NCI-H748 (cell line): ENCODE measurements around the gene LRRC4.
A peak's percentile ranks its signal among the peaks of the same experiment; 100 is the strongest.

Experiments
- DNase-seq: peaks from one replicate; lab custom pipeline; 2025; ENCODE audit not compliant: unreplicated experiment; lab: John Stamatoyannopoulos, UW

Gene LRRC4, protein sequence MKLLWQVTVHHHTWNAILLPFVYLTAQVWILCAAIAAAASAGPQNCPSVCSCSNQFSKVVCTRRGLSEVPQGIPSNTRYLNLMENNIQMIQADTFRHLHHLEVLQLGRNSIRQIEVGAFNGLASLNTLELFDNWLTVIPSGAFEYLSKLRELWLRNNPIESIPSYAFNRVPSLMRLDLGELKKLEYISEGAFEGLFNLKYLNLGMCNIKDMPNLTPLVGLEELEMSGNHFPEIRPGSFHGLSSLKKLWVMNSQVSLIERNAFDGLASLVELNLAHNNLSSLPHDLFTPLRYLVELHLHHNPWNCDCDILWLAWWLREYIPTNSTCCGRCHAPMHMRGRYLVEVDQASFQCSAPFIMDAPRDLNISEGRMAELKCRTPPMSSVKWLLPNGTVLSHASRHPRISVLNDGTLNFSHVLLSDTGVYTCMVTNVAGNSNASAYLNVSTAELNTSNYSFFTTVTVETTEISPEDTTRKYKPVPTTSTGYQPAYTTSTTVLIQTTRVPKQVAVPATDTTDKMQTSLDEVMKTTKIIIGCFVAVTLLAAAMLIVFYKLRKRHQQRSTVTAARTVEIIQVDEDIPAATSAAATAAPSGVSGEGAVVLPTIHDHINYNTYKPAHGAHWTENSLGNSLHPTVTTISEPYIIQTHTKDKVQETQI

DNA sequence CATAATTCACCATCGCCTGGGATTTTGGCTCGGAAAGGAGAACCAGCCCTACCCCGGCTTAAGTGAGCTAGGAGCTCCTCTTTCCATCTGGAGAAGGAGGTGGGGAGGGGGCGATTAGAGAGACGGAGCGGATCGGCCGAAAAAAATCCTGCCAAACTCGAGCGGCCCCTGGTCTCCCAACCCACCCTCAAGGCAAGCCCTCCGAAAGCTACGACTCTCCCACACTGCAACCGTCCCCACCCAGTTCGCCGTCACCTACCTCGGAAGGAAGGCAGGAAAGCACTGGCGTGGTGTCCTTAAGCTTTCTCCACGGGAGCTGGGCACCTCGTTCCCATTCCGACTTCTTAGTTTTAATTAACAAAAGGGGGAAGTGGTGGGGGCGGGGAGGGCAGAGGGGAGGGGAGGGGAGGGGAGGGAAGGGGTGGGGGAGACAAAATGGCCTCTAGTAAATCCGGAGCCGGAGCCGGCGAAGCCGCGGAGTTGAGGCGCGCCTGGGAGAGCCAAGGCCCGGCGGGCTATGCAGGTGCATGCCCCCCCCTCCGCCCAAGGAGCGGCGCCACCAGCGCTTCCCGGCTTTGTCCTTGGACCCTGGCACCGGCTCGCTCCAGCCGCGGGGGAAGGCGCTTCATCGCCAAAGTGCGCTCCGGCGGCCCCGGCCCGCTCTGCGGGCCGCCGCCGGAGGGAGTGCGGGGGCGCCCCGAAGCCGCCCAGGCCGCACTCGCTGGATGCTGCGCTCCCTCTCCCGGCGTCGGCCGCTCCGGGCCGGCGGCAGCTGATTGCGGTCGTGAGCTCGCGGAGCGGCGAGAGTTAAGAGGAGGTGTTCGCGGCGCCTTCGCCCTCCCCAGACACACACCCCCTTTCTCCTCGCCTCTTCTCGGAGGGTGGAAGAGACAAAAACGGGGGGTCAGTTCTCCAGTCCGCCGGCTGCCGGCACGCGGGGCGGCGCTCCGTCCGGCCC lies at the start of gene LRRC4:
Gene LRRC4, minus strand, starts transcription at position 784 of the 958 bp plus-strand sequence. CDS start 797 bp downstream, outside the sequence.
- peak; percentile 74 for DNase-seq

DNA sequence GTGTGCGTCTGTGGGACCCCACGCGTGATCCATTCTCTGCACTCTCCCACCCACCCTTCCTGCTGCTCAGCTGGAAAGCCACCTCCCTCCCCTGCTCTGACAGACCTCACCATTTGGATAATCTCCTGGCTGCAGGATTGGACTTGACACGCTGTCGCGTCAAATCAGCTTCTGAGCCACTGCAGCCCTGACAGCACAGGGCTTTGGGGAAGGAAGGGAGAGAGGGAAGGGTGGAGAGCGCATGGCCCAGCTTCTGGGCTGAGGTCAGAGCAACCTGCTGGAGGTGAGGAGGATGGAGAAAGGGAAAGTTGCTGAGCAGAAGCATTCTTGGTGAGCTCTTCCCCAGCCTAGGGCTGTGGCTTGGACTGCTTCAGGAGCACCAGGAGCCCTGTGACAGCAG lies 48.9 kb upstream of the LRRC4 start:
- no peak for DNase-seq

DNA sequence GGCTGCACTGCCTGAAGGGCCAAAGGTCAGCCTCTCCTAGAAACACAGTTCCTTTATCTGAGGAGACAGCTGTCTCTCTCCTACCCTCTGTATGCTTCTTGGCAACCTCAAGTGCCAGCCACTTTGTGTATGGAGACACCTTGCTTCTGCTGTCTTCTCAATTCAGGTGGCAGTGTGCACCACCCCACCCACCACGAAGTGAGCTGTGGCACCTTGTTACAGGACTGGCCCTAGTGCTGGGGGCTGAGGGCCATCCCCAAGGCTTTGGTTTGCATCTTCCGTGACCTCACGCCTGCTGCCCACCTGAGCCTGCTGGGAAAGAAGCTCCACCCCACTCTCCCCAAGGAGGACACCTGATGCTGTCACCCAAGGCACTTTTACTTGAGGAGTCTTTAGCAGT lies 47.1 kb upstream of the LRRC4 start:
- DNase-seq: no peak

DNA sequence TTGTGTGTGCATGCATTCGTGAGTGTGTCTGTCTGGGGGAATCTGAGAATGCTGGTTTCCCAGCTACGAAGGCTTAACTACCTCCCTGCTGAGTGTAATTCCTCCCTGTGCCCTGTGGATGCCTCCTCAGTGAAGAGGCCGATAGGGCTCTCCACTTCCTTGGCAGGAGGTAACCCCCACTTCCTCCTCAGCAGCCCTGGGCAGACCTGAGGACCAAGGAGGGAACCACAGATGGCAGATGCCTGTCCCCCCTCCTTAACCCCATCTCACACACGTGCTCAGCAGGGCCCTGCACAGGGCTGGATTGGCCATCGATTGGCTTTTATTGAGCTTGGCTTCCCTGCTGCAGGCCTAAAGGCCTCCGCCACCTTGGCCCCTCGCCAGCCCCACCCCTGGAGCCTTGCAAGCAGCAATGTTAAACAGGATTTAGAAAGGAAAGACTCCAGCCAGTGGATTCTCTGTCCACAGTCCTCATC lies 45.6 kb upstream of the LRRC4 start:
- peak; percentile 41 for DNase-seq

DNA sequence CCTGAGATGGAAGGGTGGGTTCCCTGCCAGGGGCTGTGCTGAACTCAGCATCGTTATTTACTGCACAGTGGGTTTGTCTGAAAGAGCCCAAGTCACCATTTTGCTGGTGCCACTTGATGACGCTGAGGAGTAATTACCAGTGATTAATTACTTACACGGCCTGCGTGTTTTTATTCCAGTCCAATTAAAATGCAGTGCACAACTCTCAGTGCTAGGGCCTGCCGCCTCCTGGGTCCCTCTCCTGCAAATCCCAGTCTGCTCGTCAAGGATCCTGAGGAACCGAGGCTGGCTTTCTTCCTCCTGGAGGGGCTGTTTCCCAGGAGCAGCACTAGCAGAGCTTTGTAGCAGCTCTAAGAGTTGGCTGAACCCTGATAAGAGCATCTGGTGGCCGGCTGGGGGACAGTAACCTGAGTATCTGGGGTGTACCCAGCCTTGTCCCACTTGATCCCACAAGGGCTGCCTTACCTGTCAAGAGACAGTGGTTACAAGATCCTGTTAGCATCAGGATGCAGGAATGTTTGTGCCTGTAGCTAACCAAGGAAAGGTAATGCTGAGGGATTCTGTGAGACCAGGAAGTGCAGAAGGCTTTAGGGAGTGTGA lies 45.1 kb upstream of the LRRC4 start:
- DNase-seq: no peak

DNA sequence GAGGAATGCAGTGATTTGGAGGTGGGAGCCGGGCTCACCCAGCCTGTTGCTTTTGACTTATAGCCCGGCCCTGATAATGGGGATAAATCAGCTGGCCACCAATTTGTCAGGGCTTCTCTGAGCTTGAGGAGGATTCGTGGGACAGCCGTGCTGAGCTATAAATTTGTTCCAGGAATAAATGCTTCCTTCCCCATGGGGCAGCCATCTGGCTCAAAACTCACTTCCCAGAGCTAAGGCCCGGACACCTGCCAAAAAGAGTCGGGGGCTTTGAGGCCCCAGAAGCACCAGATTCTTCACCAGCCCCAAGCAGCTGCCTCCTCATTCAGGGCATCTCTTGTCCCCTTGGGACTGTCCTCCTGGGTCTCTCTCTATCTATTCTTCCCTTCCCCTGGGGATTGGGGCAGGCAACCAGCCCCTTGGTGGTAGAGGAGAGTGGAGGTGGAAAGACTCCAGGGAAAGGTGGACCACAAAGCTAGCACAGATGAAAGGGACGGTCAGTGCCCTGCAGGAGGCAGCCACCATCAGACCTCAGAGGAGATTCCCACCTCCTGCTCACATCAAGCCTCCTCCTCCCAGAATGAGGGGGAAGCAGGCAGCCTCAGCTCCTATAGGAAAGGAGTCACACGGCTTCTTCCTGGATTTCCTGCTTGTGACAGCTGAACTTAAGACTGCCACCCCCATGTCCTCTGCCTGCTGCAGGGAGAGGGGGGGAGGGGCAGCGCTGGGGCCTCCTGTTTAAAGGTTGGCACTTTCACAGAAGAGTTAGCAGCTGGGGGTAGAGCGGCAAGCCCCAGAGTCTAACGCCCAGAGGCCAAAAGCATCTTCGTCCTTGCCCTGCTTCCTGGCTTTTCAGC lies 44.2 kb upstream of the LRRC4 start:
- DNase-seq: no peak

DNA sequence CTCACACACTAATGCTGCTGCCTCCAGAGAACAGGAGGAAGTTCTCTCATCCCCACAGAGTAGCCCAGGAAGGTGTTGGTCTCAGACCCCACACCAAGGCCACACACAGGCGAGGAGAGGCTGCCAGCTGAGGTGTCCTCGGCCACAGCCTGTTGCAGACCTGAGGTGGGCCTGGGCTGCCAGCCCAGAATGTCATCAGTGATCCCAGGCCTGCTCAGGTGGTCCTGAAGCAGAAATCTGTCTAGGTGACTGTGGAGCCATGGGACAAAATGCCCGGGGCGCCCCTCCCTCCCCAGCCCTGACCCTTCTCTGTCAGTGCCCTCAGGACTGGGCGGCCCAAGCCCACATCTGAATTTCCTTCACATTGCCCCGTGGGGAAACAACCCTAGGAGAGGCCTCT lies 43.5 kb upstream of the LRRC4 start:
- DNase-seq: no peak

DNA sequence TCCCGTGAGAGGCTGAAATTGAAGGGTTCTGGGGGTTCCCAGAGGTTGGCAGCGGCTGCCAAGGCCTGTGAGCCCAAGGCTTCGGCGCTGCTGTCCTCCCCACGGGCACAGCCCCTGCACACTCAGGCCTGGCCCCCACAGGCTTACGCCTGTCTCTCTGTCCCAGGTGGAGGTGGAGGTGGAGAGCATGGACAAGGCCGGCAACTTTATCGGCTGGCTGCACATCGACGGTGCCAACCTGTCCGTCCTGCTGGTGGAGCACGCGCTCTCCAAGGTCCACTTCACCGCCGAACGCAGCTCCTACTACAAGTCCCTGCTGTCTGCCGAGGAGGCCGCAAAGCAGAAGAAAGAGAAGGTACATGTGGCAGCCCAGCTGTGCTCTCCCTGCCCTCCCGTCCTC lies 43.1 kb upstream of the LRRC4 start:
- no peak for DNase-seq

DNA sequence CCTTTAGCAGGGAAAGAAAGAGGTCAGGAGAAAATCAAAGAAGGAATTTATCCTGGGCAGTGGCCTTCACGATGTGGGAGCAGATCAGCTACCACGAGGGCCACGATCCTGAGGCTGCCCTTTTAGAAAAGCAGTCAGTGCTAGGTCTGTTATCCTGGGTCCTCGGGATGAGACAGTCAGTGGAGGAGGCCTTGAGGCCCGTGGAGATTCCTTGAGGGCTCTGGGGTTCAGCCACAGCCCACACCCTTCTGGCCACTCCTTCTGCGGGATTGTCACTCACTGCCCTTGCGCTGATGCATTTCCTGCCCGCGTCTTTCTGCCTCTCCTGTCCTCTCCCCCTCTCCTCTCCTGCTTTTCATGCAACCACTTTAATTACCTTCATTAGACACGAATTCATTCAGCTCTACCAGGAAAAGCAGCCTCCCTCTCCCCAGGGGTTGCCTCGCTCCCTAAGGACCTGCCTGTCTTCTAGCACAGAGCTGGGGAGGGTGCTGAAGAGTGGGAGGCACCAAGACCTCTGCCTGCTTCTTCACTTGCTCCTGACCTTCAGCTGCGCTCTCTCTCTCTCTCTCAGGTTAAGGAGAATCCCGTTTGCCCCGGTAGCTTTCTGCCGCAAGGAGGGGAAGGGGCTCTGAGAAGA lies 42.6 kb upstream of the LRRC4 start:
- no peak for DNase-seq

DNA sequence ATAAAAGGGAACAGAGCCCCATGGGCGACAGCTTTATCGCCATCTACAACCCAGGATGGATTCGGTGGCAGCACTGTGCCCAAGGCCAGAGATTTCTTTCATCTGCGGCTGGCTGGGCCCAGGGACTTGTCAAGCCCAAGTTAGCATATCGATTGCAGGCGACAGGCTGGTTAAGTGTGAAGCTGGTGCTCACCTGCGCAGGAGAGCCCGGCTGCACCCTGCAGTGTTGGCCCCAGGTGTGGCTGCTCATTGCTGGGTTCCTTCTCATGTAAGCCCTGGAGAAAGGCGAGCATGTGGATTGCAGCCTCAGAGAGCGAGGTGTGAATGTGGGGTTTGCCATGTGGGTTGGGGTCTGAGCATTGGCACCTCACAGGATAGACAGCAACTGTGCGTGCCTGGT lies 40.6 kb upstream of the LRRC4 start:
- no peak for DNase-seq

DNA sequence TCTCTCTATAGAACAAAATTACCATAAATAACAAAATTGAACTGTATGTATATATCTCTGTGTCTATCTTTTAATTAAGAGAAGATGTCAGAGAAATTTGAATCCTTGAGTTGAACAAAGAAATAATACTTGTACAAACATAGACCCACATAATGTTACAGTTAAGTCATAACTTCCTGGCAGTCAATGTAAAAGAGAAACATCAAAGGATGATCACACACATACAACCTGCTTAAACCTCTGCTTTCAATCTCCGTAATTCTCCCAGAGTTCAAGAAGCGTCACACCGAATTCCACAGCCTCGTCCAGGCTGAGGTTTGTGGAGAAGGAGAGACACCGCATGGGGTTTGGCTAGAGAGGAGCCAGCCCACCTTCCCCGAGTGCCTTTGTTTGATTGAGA lies 40.1 kb upstream of the LRRC4 start:
- no peak for DNase-seq

DNA sequence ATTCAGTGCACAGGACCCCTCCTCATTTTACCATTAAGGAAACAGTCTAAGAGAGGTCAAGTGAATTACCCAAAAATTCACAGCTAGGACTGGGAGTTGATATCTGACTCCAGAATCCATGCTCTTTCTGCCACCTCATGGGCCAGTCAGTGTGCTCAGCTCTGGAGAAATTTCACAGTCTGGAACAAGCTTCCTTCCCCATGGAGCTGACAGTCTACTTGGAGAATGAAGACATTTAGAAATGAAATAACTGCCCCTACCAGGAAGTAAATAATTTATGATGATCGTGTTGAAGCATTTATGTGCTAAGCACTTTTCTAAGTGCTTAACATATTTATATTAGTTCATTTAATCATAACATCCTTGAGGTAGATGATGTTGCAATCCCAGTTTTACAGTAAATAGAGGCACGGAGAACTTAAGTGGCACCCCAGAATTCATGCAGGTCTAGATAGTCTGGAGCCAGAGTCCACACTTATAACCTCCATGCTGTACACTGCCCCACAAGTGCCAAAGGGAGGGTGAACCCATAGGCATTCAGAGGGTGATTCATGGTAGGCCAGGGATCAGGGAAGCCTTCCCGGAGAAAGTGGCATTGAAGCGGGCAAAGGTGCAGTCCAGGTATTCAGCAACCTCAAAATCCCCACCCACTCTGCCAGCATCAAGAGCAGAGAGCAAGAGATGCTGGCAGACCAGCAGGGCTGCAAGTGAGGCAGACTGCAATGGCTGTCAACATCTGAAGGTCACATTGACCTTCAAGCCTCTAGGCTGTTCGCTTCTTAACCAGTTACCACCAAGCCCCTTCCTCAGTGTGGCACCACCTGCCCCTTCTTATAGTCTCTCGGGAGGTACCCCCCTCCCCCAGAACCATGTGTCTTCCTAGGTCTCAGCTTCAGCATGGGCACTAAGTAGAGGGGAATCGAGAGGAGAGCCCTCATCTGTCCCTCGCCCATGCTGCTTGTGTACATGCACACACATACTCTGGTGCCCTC lies 38.4 kb upstream of the LRRC4 start:
- no peak for DNase-seq

DNA sequence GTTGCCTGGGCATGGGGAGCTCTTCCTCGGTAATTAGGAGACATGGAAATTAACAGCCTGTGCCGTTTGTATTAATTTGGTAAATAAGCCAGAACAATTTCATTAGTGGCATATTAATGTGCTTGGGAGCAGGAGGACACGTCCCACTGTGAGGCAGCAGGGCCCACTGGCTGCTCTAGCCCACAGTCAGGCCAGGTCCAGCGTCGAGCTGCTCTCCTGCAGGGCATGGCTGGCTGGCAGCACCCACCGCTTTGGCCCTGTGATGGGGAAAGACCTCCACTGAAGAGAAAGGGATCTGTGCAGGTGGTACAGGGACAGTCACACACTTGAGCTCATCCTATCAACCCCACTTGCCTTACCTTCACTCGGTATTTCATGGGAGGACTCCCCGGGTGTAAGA lies 37.5 kb upstream of the LRRC4 start:
- no peak for DNase-seq

DNA sequence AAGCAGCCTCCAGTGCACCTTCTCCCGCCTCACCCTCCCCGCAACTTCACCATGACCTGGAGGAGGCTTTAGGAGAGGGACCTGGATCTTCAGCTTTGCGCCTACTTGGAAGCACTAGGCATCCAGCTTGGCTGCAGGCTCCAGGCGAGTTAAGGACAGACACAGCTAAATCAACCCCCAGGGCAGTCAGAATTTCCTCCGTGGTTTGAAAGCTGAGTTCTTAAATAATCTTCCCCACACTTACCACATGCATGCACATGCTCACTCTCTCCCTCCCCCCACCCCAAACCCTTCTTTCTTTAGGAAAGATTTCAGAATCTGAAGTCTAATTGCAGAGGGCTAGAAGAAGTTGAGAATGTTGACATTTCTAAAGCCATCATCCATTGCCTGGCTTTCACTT lies 36.7 kb upstream of the LRRC4 start:
- no peak for DNase-seq

DNA sequence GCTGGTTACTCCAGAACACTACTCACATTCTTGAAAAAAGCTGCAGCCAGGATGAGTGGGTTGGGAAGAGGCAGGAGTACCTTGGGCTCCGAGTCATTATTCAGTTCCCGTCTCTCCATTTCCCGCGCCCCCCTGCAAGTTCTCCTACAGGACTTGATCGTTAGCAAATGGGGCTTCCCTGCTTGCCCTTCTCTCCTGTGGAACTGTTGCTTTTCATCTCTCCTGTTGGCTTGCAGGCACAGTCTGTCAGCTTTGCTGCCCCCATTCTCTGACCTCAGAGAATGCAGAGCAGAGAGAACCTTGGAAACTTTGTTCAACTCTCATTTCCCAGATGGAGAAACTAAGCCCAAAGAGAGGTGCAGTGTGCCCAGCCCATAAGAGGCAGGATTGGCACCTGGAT lies 35.6 kb upstream of the LRRC4 start:
- DNase-seq: no peak

DNA sequence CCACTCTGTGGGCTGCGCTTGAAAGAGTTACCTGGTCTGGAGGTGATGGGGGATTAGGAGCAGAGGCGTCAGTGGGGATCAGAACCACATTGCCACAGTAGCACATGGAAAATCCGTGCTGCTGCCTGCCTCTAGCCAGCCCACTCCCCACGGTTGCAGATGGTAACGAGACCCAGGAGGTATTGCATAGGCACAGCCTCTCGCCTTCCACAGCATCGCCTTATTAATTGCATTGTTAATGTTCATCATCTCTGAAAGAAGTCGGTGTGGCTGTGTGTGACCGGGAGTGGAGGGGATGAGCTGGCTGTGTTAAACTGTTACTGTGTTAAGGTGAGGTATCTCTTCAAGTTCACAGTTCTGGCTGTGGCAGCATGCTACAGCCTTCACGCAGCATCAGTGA lies 35.2 kb upstream of the LRRC4 start:
- DNase-seq: no peak

DNA sequence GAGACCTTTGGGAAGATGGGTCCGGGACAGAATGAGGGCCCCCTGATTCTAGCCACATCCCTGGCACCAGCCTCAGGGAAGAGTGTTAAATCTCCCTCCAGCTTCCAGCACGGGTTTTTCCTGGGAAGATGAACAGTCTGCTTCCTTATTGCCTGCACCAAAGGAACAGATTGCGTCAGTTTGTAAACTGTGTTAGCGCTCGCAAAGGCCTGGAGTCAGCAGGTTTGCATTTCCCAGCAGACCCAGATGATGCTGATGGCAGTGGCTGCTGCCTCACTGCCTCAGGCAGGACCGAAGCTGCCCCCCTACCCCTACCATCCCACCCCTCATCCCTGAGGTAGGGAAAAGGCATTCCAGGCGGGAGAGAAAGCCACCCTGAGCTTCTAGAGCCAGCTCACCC lies 34.6 kb upstream of the LRRC4 start:
- DNase-seq: no peak

DNA sequence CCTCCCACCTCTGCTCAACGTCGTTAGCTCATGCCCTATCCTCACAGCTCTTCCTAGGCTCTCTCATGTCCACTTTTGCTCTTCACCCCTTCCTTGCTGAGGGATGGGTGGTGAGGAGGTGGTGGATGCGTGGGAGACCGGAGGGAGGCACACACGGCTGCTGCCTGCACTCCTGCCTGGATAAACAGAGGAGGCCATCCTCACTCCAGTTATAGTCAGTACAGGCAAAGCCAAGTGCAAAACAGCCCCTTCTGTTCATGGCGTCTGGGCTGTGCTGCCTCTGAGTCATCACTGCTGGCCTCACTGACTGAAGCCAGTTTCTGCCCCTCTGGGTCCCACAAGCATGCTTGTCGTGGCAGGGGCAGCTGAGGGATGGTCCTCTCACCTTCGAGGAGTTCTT lies 31.9 kb upstream of the LRRC4 start:
- DNase-seq: no peak
